LNCaP clone FGC (cell line): ENCODE measurements around the gene FCRL3.

Experiments
- DNase-seq: peaks from one replicate; pipeline ENCODE4 v3.0.0-alpha.2; 2011; ENCODE audit warnings: low read depth
- H3K4me3 ChIP-seq: 2 replicates; pipeline ENCODE4 v1.5.1; 2011; ENCODE audit warnings: mild to moderate bottlenecking, low read depth, low read length, control low read depth
- TF ChIP-seq, protein P1 (sequence below): IDR thresholded peaks from 2 replicates; pipeline ENCODE4 v1.5.1; 2012; ENCODE audit warnings: mild to moderate bottlenecking; ENCODE audit not compliant: control insufficient read depth, insufficient read depth; ENCODE audit errors: extremely low read depth

The FCRL3 gene

GRCh38 chr1:157628773-157629172 is 71.8 kb downstream of the FCRL3 start:
- H3K4me3 ChIP-seq: no peak overlapping the region
- DNase-seq: no peak
- TF ChIP-seq, protein P1, sequence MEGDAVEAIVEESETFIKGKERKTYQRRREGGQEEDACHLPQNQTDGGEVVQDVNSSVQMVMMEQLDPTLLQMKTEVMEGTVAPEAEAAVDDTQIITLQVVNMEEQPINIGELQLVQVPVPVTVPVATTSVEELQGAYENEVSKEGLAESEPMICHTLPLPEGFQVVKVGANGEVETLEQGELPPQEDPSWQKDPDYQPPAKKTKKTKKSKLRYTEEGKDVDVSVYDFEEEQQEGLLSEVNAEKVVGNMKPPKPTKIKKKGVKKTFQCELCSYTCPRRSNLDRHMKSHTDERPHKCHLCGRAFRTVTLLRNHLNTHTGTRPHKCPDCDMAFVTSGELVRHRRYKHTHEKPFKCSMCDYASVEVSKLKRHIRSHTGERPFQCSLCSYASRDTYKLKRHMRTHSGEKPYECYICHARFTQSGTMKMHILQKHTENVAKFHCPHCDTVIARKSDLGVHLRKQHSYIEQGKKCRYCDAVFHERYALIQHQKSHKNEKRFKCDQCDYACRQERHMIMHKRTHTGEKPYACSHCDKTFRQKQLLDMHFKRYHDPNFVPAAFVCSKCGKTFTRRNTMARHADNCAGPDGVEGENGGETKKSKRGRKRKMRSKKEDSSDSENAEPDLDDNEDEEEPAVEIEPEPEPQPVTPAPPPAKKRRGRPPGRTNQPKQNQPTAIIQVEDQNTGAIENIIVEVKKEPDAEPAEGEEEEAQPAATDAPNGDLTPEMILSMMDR: no peak
